Medulla oblongata (tissue), 1 donor: ENCODE results near the gene CAMK2N2.

Source experiments
- DNase-seq: peaks from one replicate; pipeline ENCODE4 v3.0.0-alpha.2; 2015; ENCODE audit errors: extremely low spot score

Gene CAMK2N2

GRCh38 chr3:184261270-184261853, at the start of gene CAMK2N2:
Gene CAMK2N2, minus strand, starts transcription at chr3:184261553. Its CDS starts 268 bp downstream, at chr3:184261285.
- peak; percentile 35 for DNase-seq

- no peak for DNase-seq
Observed at GRCh38 chr3:184308744-184309143, 47.4 kb upstream of the CAMK2N2 start.

GRCh38 chr3:184307915-184308314, 46.6 kb upstream of the CAMK2N2 start:
- DNase-seq, result no peak

- no peak for DNase-seq
Observed at GRCh38 chr3:184306341-184306972, 45.1 kb upstream of the CAMK2N2 start.

- no peak for DNase-seq
Observed at GRCh38 chr3:184305577-184305976, 44.2 kb upstream of the CAMK2N2 start.

GRCh38 chr3:184300378-184300720, 39.0 kb upstream of the CAMK2N2 start:
- no peak for DNase-seq

GRCh38 chr3:184299488-184300377, 38.4 kb upstream of the CAMK2N2 start:
- no peak for DNase-seq

GRCh38 chr3:184298759-184299487, 37.6 kb upstream of the CAMK2N2 start, which contains the start of gene PSMD2:
Gene PSMD2, plus strand, starts transcription at chr3:184299241. Its CDS starts 26 bp downstream, at chr3:184299267.
- DNase-seq, result peak; percentile 97

GRCh38 chr3:184296616-184297015, 35.3 kb upstream of the CAMK2N2 start:
- no peak for DNase-seq

GRCh38 chr3:184295771-184296170, 34.4 kb upstream of the CAMK2N2 start:
- DNase-seq, result no peak

GRCh38 chr3:184291738-184292445, 30.5 kb upstream of the CAMK2N2 start:
- DNase-seq, result no peak

- no peak for DNase-seq
Observed at GRCh38 chr3:184291044-184291737, 29.8 kb upstream of the CAMK2N2 start.

GRCh38 chr3:184290331-184290730, 29.0 kb upstream of the CAMK2N2 start:
- DNase-seq, result no peak

- DNase-seq, result peak; percentile 40
Observed at GRCh38 chr3:184289426-184289938, 28.1 kb upstream of the CAMK2N2 start.

- DNase-seq, result peak; percentile 78
Observed at GRCh38 chr3:184284696-184285095, 23.3 kb upstream of the CAMK2N2 start.

- DNase-seq, result no peak
Observed at GRCh38 chr3:184283681-184284080, 22.3 kb upstream of the CAMK2N2 start.

GRCh38 chr3:184282941-184283340, 21.6 kb upstream of the CAMK2N2 start:
- no peak for DNase-seq

GRCh38 chr3:184277366-184277765, 16.0 kb upstream of the CAMK2N2 start:
- no peak for DNase-seq

- no peak for DNase-seq
Observed at GRCh38 chr3:184275961-184276910, 14.9 kb upstream of the CAMK2N2 start, which contains the start of gene ECE2. Gene ECE2, plus strand, starts transcription at chr3:184276022. Its CDS starts 132 bp downstream, at chr3:184276154.
